ENCODE measurements around the gene KRTAP29-1.

KRTAP29-1 gene

DNA sequence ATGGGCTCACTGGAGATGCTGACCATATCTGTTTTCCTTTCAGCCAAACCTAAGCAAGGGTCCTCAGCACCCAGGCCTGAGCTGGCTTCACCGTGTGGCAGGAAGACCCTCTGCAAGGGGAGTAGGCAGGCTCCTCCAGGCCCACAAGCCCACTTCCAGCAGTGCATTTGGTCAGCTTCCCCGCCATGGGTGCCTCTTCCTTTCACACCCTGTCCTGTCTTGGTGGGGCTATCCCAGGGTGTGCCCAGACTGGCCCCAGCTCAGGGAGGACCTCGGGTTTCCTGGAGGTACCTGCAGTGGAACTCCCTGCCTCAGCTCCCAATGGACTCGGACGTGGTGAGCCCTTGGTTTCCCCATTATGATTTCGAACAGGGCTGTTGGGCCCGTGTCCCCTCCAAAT, 25.6 kb upstream of the KRTAP29-1 start:
- DNase-seq (ENCODE audit: low read depth in 2 of 2), result no peak

DNA sequence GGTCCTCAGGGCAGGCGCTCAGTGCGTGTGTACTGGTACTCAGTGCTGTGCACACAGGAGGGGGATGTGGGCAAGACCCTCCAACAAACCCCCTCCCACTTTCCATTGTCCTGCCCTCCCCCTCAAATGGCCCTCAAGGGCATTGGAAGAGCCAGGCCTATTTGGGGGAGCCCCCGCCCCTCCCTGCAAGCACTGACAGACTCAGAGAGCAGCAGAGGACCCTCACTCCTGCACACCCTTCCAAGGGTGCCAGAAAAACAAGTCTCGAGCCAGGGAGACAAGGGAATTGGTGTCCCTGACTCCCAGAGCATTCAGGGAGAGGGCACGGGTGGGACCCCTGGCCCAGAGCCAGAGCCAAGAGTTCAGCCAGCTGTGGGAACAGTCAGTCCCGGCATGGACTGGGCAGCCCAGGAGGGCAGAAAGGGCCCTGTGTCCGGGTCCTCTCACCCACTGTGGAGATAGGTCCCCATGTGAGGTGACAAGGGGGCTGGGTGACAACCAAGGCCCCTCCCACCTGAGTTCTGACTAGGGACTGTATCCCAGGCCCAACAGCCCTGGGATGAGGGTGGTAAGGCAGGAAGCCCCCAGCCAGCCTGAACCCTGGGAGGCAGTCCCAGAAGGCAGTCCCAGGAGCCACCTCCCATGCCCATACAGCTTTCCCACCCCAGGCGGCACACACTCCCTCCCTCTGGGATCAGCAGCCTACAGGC, 24.9 kb upstream of the KRTAP29-1 start:
- DNase-seq (ENCODE audit: low read depth in 2 of 2), result no peak

DNA sequence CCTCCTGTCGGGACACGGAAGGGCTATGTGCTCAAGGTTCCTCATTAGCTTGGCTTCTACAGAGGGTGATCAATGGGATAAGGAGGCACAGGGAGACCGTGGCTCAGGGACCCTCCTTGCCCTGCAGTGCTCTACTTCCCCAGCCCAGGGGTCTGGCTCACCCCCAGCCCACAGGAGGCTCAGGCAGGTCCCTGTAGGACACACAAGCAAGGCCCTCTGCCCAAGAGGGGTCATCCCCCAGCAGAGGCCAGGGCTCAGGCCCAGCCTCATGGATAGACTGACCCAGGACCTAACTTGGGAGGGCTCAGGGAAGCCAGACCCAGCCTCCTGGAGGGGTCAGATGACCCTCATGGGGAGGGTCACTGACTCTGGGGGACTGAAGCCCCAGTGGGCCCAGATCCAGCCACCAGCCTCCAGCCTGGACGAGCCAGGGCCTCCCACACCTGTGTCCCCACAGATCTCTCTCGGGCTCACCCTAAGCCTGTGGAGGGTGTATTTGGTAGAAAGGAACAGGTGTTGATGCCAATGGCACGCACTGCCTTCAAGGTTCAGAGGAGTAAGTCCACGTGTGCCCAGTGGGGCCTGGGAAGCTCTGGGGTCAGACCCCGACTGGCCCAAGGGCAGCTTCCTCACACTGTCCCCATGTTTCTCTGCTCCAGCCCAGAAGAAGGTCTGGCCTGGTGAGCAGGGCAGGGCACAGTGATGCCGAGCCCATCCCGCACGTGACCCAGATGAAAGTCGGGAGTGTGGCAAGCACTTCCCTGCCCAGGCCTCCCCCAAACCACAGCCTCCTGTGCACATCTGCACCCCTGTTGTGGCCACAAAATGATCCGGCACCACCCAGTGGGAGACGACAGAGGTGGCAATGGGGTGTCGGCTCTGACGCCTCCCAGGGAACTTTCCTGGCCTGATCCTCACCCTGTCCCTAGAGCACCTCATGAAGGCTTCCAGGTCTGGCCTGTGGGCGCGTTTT, 23.8 kb upstream of the KRTAP29-1 start:
- no peak for DNase-seq (ENCODE audit: low read depth in 2 of 2)

DNA sequence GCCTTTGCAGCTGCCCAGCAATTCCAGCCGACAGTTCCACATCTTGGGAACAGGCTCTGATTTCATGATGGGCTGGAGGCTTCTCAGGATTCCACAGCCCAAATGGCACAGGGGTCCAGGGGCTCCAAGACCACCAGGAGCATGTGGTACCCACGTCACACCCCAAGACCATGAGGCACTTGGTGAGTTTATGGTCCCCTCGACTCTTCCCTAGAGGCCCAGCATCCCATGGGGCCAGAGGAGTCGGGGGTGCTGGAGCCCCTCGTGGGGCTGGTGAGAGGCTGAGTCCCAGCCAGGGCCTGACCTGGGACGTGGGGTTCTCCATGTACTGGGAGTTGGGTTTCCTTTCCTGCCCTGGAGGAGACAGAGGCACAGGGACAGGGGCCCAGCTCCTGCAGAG, 23.0 kb upstream of the KRTAP29-1 start:
- no peak for DNase-seq (ENCODE audit: low read depth in 2 of 2)

DNA sequence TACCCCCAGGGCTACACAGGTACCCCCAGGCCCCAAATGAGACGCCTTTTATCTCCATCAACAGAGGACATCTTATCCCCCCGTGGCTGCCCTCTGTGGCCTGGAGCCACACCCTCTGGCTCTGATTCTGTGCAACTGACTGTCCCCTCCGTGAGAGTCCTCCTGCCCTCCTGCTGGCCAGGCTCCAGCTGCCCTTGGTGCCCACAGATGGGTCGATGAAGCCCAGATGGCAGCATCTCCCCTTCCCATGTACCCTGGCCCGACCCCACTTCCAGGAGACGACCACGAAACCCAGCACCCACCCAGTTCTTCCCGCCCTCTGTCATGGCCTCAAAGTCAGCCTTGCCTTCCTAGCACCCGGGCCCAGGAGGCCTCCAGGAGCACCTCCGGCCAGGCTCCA, 22.5 kb upstream of the KRTAP29-1 start:
- DNase-seq (ENCODE audit: low read depth in 2 of 2), result no peak

DNA sequence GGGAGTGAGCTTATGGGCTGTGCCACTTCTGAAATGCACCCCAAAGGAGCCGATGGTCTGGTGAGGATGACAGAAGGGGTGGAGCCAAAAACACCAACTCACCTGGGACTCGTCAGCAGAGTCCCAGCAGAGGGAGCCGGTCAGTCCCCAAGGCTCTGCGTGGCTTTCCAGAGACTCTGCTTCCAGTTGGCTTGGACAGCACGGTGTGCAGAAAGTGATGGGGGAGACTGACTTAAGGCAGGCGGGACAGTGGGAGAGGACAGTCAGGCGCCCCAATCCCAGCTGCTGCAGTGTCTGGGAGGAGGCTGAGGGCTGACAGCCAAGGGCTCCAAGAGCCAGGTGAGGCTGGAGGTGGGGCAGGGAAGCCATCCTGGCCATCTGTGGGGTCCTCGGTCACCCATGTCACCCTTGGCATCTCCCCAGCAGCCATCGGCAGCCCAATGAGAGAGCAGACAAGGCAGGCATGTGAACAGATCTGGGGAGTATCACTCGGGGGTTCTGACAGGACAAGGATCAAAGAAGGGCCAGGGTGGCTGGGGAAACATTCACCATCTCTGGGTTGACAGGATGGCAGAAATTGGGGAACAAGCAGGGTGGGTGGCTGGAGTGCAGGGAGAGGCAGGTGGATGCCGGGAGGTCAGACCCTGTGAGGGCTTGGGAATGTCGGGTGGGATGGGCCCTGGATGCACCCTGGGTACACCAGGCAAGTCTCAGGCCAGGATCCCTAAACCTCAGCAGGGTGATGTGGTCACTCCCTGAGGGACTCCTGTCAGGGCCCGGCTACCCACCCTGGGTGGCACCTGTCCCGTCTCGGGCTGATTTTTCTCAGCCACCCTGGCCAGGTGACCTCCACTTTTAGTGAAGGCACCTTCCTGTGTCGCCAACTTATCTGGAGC, 21.8 kb upstream of the KRTAP29-1 start:
- no peak for DNase-seq (ENCODE audit: low read depth in 2 of 2)

DNA sequence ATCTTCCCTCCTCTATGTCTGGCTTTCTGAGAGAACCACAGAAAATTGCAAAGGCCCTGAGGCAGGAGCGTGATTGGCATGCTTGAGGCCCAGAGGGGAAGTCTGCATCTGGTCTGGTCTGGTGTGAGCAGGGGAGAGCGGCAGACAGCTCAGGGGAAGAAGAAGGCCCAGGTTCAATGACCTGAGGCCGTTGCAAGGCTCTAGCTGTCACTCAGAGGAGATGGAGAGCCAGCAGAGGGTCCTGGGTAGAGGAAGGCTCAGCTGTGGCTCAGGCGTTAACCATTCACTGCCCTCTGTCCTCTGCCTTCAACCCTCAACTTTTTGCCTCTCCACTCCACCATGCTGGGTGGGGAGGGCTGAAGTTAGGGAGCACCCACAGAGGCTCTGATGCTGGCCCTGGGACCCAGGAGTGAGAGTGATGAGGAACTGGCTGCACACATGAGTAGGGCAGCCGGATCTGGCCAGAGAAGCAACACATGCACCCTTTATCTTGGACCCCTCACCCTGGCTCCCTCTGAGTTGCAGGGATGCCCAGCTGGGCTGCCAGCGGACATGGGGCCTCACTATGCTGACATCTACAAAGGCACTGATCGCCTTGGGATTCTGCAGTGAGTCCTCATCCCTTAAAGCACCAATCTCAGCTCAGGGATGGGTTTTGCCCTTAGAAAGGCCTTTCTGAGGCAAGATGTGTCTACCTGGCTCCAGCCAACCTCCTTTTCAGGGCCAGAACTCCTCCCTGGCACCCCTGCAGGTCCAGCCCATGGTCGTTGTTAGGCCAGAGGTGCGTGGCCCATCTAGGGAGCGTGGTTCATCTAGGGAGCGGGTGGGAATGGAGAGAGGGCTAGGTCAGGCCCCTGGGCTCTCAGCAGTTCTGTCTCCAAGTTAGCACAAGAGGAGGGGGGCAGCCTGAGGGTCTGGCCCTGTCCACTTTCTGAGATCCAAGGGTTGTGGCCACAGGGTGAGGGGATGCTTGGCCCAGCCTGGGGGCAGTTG, 20.5 kb upstream of the KRTAP29-1 start:
- DNase-seq (ENCODE audit: low read depth in 2 of 2), result no peak

DNA sequence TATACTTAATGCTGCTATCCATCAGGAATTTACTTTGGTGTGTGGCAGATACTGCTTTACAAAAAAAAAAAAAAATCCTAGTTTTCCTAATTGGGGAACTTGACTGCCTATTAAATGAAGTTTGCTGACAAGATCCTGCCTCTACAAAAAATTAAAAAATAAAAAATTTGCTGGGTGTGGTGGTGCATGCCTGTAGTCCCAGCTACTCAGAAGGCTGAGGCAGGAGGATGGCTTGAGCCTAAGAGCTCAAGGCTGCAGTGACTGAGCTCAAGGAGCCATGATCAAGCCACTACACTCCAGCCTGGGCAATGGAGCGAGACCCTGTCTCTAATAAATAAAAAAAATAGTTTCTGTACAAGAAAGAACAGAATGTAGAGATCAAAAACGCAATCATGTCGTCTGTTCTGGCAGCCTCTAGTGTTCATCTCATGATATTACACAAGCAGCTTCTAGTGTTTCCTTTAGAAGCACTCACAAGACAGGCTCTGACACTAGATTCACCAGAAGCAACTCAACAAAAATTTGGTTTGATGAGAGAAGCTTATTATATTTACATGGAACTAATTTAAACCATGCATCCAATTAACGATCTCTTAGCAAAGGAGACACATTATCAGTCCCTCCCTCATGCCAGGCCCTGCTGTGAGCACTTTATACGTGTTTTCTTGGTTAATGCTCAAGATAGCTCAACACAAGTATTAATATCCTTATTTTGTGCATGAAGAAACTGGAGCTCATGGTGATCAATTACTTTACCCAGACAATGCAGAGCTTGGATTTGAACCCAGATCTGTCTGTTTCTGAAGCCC, 19.6 kb upstream of the KRTAP29-1 start:
- DNase-seq (ENCODE audit: low read depth in 2 of 2), result no peak

DNA sequence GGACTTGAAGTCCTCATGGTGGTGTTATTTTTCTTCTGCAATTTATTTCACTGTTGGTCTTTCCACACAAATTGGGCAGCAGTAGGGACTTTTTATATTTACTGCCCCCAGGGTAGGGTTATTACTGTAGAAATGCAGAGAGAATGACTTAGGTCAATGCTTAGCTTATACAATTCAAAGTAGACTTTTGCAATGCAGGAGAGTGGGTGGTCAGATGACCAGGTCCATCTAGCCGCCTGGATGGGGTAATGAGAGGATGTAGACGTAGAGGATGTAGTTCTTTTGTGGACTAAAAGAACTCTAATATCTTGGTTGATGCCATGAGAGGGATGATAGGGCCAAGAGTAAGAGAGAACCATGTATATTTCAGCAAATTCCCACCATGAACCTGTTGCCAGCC, 15.6 kb upstream of the KRTAP29-1 start:
- DNase-seq (ENCODE audit: low read depth in 2 of 2), result no peak

DNA sequence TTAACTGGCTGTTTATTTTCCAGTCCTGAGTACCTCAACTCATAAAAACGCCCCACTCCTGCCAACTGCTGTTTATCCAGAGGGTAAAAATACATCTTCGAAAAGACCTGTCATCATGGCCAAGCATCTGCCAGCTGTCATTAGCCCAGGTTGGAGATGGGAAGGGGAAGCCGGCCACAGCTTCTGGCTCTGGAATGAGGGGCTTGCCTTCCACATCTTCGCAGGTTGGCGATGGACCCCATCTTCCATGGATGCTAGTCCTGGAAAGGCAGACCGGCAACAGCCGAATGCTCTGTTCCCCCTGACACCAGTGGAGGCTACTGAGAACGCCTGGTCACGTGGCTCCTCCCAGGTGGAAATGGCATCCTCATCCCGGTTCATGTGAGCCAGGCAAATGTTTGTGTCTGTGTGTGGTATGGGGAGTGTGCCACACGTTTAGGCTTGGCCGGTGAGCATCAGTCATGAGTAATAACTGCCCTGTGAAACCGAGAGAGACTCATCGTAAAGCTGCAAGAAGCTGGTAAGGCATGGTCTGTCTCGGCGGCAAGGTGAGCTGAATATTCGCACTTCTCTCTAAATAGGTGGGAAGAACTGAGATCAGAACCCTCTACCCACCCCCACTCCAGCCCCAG, 13.3 kb upstream of the KRTAP29-1 start:
- DNase-seq (ENCODE audit: low read depth in 2 of 2), result no peak

DNA sequence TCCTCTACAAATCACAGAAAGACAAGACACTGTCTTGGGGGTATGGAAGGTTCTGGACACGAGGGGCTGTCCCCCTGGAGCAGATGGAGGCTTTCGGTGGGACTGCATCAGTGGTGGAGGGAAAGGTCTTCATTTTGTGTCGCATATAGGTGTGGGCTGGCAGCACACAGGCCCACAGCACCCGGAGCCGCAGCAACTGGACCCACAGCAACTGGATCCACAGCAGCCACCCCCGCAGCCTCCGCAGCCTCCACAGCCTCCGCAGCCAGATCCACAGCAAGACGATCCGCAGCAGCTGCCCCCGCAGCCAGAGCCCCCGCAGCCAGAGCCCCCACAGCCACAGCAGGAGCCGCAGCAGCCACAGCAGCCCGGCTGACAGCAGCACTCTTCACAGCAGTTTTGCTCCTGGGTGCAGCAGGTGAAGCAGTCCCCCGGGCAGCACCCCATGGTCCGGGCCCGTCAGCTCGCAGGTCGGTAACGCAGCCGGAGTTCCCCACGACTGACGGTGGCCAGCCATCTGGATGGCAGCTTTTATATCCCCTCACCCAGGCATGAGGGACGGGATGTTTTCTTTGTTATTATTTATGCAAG, 12.6 kb upstream of the KRTAP29-1 start, which contains the start of gene KRTAP17-1:
Gene KRTAP17-1, minus strand, starts transcription at position 507 of the 591 bp plus-strand sequence. Its CDS starts 60 bp downstream, at position 447.
- no peak for DNase-seq (ENCODE audit: low read depth in 2 of 2)

DNA sequence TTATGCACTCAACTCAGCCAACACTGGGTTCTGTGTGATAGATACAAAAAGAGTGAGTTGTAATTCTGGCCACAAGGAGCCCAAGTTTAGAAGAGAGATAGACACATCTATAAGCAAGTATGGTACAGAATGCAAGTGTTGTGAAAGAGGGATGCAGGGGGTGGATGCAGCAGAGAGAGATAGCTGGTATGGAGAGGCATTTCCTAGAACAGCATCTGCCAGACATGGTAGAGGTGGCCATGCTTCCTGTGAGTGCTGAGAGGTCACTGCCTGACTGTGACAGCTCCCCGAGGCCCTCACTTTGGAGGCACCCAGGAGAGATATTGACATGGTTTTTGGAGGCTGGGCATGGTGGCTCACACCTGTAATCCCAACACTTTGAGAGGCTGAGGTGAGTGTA, 8.5 kb upstream of the KRTAP29-1 start:
- no peak for DNase-seq (ENCODE audit: low read depth in 2 of 2)

DNA sequence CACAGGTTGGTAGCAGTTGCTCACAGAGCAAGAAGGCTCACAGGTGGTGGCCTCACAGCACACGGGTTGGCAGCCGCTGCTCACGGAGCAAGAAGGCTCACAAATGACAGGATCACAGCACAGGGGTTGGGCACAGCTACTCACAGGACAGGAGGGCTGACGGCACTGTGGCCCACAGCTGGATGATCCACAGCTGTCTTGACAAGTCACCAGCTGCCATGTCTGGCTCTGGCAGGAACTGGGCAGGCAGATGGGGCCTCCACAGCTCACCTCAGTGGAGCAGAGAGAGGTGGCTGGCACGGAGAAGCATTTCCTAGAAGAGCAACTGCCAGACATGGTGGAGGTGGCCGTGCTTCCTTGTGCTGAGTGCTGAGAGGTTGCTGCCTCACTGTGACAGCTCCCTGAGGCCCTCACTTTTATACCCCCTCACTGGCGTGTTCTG, 6.3 kb upstream of the KRTAP29-1 start, which contains the start of gene KRTAP16-1:
Gene KRTAP16-1, minus strand, starts transcription at position 392 of the 442 bp plus-strand sequence. Its CDS starts 56 bp downstream, at position 336.
- DNase-seq (ENCODE audit: low read depth in 2 of 2), result no peak

DNA sequence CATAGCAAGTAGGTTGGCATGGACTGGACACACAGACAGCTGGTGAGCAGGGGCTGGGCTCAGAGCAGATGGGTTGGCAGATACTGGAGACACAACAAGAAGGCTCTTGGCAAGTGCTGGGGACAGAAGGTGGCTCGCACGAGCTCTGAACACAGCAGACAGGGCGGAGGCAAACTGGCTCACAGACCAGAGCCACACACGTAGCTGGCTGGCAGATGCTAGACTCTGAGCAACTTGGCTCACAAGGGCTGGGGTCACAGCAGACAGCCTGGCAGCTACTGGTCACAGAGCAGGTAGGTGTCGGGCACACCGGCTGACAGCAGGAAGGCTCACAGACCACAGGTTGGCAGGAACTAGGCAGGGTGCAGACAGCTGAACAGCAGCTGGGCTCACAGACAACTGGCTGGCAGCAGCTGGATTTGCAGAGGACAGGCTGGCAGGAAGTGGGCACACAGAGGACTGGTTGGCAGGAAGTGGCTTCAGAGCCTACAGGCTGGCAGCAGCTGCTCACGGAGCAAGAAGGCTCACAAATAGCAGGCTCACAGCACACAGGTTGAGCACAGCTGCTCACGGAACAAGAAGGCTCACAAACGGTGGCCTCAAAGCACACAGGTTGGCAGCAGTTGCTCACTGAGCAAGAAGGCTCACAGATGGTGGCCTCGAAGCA, 5.7 kb upstream of the KRTAP29-1 start:
- peak; percentile 31 to 32 for DNase-seq (ENCODE audit: low read depth in 2 of 2)

DNA sequence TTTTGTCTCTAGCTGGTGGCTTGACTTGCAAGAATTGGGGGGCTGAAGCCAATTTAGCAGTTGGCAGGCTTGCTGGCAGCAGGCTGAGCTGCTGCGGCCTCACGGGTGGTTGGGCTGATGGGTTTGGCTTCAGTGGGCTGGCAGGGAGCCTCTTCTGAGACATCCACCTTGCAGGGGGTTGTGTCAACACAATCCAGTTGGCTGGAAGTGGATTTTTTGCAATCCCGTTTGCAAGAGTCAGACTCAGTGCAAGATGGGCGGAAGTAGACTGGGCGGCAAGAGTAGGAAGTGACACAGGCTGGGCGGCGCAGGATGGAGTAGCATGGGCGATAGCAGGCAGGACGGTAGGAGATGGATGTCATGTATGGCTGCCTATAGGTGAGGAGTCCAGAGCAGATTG, 5.0 kb upstream of the KRTAP29-1 start:
- no peak for DNase-seq (ENCODE audit: low read depth in 2 of 2)

DNA sequence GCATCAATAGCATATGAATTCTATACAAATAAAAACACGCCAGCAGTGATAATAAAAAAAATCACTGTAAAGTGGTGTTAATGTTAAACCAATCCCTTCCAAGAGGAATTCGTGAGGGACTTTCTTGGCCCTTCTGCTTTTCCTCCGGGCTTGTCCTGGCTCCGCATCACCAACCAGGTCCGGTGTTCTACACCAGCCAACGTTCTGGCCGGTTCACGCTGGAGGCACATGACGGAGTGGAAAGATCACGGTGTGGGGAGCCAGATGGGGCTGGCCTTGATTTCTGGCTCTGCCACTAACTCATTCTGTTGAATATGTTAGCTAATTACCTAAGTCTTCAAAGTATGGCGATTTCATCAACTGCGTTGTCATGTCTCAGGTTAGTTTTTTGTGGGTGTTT, 1.4 kb upstream of the KRTAP29-1 start:
- no peak for DNase-seq (ENCODE audit: low read depth in 2 of 2)

DNA sequence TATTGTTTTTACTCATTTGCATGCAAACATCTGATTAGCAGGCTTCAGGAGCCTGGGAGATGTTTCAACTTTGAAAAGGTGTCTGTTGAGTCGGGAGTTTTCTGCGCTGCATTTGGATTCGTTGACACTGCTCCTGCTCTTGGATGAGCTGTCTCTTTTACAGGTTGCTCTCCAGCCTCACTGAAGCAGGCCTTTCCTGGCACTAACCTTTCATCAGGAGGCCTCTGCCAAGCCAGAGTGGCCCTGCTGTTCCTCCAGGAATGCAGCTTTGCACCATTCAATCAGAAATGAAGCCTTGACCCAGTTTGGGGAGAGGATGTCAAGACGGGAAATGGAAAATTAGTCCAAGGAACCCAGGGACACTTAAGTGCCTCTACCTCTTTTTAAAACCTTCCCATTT, 330 bp upstream of the KRTAP29-1 start:
- no peak for DNase-seq (ENCODE audit: low read depth in 2 of 2)

DNA sequence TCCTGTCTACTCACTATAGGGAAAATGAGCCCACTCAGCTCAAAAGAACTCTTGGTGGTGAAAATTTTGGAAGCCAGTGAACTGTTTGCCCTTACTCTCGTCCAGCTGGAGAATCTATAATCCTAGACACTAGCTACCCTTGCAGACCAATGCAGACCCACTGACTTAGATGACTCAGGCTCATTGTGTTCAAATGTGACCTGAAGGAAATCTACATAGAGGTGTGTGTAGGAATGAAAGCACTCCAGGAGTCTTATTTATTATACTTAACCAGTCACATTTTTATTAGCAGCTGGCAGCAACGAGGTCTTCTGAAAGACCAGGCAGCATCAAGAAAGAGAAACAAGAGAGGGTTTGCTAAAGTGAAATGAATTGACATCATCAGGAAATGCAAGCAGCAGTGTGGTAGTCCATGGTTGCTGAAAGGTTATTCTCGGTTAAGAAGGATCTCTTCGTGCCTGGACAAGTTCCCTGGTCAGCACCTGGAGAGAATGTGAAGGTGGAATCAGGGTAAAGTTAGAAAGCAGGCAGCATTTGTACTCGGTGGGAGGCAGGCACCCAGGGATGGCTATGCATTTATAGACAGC, 1.4 kb downstream of the KRTAP29-1 start:
- no peak for DNase-seq (ENCODE audit: low read depth in 2 of 2)
